Measurements from ENCODE around the gene DUSP16.

Gene DUSP16

DNA sequence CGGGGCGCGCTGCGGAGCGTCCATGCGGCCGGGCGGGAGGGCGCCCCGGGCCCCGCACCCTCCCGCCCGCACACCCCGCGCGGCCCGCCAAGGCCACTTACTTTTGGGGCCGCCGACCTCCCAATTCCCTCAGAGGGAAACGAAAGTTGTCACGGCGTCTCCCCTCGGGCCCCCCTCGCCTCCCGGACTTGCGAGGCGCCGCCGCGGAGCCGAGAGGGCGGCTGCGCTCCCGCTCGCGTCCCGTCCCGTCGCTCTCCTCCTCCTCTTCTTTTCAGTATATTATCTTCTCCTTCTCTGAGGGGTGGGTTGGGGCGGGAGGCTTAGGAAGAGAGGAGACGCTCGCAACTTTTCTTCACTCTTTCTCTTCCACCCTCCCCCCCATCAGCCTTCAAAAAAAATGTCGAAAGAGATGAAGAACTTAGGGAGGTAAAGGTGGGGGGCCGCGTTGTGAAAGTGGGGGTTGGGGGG, 613 bp downstream of the DUSP16 start:
- Histone ChIP-seq H3K4me2 (no peak overlapping the region), H4K20me1 (ENCODE audit: insufficient read depth) (no peaks in the 10 kb centered on the region), H3K27me3 (ENCODE audit: insufficient read depth, low read depth) (no peaks in the 10 kb centered on the region), H3K36me3 (ENCODE audit: insufficient read depth) (no peaks in the 10 kb centered on the region), H3K9ac (peak overlapping the region; percentile 99), H3K4me3 (IDR thresholded peaks at IDR 0.05; ENCODE audit: insufficient read depth, low read depth, low read length) (no peak overlapping the region), H3K4me1 (ENCODE audit: low read depth, poor library complexity, severe bottlenecking) (peaks cover 37% of the 10 kb centered on the region), H3K79me2 (ENCODE audit: insufficient read depth, low read depth) (peaks cover 47% of the 10 kb centered on the region), H2AFZ (ENCODE audit: low read depth) (peak overlapping the region; percentile 30; the same call in 1 of the 2 replicates), H3K27ac (peak overlapping the region; percentile 99)
- no peak for TF ChIP-seq CTCF (conservative IDR thresholded peaks at IDR 0.05; ENCODE audit: low read depth, low read length)

DNA sequence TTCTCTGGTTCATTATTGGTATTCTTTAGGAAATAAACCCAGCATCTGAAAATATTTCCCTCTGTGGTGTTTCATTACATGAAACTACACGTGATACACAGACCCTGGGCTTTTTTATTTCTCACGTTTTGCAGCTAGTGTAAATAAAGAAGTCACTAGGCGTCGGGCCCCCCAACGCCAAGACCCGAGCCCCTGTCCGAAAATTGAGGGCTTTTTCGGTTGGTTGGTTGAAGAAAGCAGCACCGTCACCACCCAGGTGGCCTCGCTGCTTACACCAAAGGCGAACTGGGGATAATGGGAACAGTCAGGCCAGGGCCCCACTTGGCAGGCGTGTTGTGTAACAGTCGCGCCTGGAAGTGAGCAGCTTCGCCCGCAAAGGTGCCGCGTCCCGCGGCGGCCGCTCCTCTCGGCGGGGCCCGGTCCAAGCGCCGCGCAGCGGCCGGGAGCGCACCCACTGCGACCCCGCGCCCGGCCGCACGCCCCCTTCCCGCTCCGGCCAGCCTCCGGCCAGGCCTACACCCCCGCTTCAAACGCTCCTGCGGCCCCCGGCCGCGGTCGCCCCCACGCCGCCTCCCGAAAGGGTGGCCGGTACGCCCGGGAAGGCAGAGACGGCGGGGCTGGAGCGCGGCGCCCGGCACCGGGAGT, 1.2 kb downstream of the DUSP16 start:
- peaks cover 37% of the 10 kb centered on the region for H3K4me1 ChIP-seq (ENCODE audit: low read depth, poor library complexity, severe bottlenecking)
- H3K27me3 ChIP-seq (ENCODE audit: insufficient read depth, low read depth) = no peaks in the 10 kb centered on the region
- H3K27ac ChIP-seq = peak overlapping the region; percentile 99
- peaks cover 52% of the 10 kb centered on the region for H3K79me2 ChIP-seq (ENCODE audit: insufficient read depth, low read depth)
- H3K9ac ChIP-seq = peak overlapping the region; percentile 99
- peak overlapping the region; percentile 72 for H3K4me2 ChIP-seq
- no peak for TF ChIP-seq CTCF (conservative IDR thresholded peaks at IDR 0.05; ENCODE audit: low read depth, low read length)
- no peaks in the 10 kb centered on the region for H4K20me1 ChIP-seq (ENCODE audit: insufficient read depth)
- peak overlapping the region; percentile 30; the same call in 1 of the 2 replicates for H2AFZ ChIP-seq (ENCODE audit: low read depth)
- no peak overlapping the region for H3K4me3 ChIP-seq (IDR thresholded peaks at IDR 0.05; ENCODE audit: insufficient read depth, low read depth, low read length)
- no peaks in the 10 kb centered on the region for H3K36me3 ChIP-seq (ENCODE audit: insufficient read depth)

GRCh38 chr12:12560587-12561370, 1.9 kb downstream of the DUSP16 start:
- 0 out of 2 replicates have a peak overlapping the region, but pooled peaks have one; percentile 30 for H2AFZ ChIP-seq (ENCODE audit: low read depth)
- peak overlapping the region; percentile 99 for H3K27ac ChIP-seq
- no peaks in the 10 kb centered on the region for H4K20me1 ChIP-seq (ENCODE audit: insufficient read depth)
- no peaks in the 10 kb centered on the region for H3K36me3 ChIP-seq (ENCODE audit: insufficient read depth)
- TF ChIP-seq CTCF (conservative IDR thresholded peaks at IDR 0.05; ENCODE audit: low read depth, low read length) = no peak
- peaks cover 37% of the 10 kb centered on the region for H3K4me1 ChIP-seq (ENCODE audit: low read depth, poor library complexity, severe bottlenecking)
- peaks cover 58% of the 10 kb centered on the region for H3K79me2 ChIP-seq (ENCODE audit: insufficient read depth, low read depth)
- no peak overlapping the region for H3K4me3 ChIP-seq (IDR thresholded peaks at IDR 0.05; ENCODE audit: insufficient read depth, low read depth, low read length)
- H3K27me3 ChIP-seq (ENCODE audit: insufficient read depth, low read depth) = no peaks in the 10 kb centered on the region
- H3K9ac ChIP-seq = peak overlapping the region; percentile 99
- H3K4me2 ChIP-seq = peak overlapping the region; percentile 72

- H3K4me2 ChIP-seq = peak overlapping the region; percentile 72
- peaks cover 68% of the 10 kb centered on the region for H3K79me2 ChIP-seq (ENCODE audit: insufficient read depth, low read depth)
Observed at GRCh38 chr12:12559719-12560296, 2.9 kb downstream of the DUSP16 start.

More at GRCh38 chr12:12559719-12560296, 2.9 kb downstream of the DUSP16 start:
- H3K27ac ChIP-seq = peak overlapping the region; percentile 99
- H3K4me3 ChIP-seq (IDR thresholded peaks at IDR 0.05; ENCODE audit: insufficient read depth, low read depth, low read length) = no peak overlapping the region
- no peaks in the 10 kb centered on the region for H4K20me1 ChIP-seq (ENCODE audit: insufficient read depth)
- H2AFZ ChIP-seq (ENCODE audit: low read depth) = no peak overlapping the region
- TF ChIP-seq CTCF (conservative IDR thresholded peaks at IDR 0.05; ENCODE audit: low read depth, low read length) = no peak
- H3K36me3 ChIP-seq (ENCODE audit: insufficient read depth) = no peaks in the 10 kb centered on the region
- peaks cover 37% of the 10 kb centered on the region for H3K4me1 ChIP-seq (ENCODE audit: low read depth, poor library complexity, severe bottlenecking)
- peak overlapping the region; percentile 99 for H3K9ac ChIP-seq
- no peaks in the 10 kb centered on the region for H3K27me3 ChIP-seq (ENCODE audit: insufficient read depth, low read depth)
